IMR-90 (cell line): ENCODE measurements around the gene PIK3CB. TPM values are rescaled to one million over a fixed set of nuclear protein-coding genes. Genes with fewer than 3 reads are reported as not detected.

ENCODE experiments used
- ATAC-seq: fragments of 200-7000 bp; cut with Tn5 transposase; 2 replicates; pipeline ENCODE4 v1.9.1; 2020; ENCODE audit warnings: low read depth, mild to moderate bottlenecking, moderate library complexity
- BruUV-seq: library from RNA; stranded (reverse); fragments of 400-500 nt; replicated peaks from 2 replicates; lab custom pipeline; 2021; lab: Mats Ljungman, UMichigan
- CTCF ChIA-PET: fragments of 300-600 bp; formaldehyde crosslinking; extraction: SDS; loops from one replicate; lab custom pipeline; 2021; ENCODE audit warnings: antibody characterized with exemption; lab: Yijun Ruan, JAX
- POLR2A ChIA-PET: fragments of 300-600 bp; sonication (Branson Sonifier 250); formaldehyde crosslinking; loops from one replicate; lab custom pipeline; 2022; ENCODE audit warnings: antibody characterized with exemption; ENCODE audit not compliant: unreplicated experiment; lab: Charles Lee
- DNase-seq: peaks from one replicate; pipeline ENCODE4 v3.0.0; 2013
- H2AFZ ChIP-seq: replicated peaks from 2 replicates; pipeline ENCODE3; 2013; ENCODE audit warnings: low read length, mild to moderate bottlenecking; ENCODE audit not compliant: poor library complexity
- H2AK5ac ChIP-seq: 2 replicates; pipeline ENCODE4 v1.6.1; 2013; ENCODE audit warnings: low read depth, low read length, inconsistent platforms
- H2AK9ac ChIP-seq: replicated peaks from 2 replicates; pipeline ENCODE3; 2013; ENCODE audit warnings: mild to moderate bottlenecking, low read depth, low read length, moderate library complexity; ENCODE audit not compliant: poor library complexity
- H2BK120ac ChIP-seq: 2 replicates; pipeline ENCODE4 v1.6.1; 2013; ENCODE audit warnings: low read depth, low read length, inconsistent platforms
- H2BK15ac ChIP-seq: 3 replicates; pipeline ENCODE4 v1.6.1; 2013; ENCODE audit warnings: low read depth, low read length, inconsistent platforms
- H2BK20ac ChIP-seq: 2 replicates; pipeline ENCODE4 v1.6.1; 2013; ENCODE audit warnings: low read depth, mild to moderate bottlenecking, inconsistent platforms, low read length, moderate library complexity
- H2BK5ac ChIP-seq: 2 replicates; pipeline ENCODE4 v1.6.1; 2013; ENCODE audit warnings: mild to moderate bottlenecking, low read depth, low read length, inconsistent platforms; ENCODE audit not compliant: poor library complexity, severe bottlenecking
- H3K14ac ChIP-seq: replicated peaks from 2 replicates; pipeline ENCODE4 v1.6.1; 2013; ENCODE audit warnings: low read depth, low read length, inconsistent platforms
- H3K18ac ChIP-seq: 2 replicates; pipeline ENCODE4 v1.6.1; 2013; ENCODE audit warnings: low read depth, low read length, control low read depth
- H3K23ac ChIP-seq: 2 replicates; pipeline ENCODE4 v1.6.1; 2013; ENCODE audit warnings: low read depth, low read length, inconsistent platforms
- H3K27ac ChIP-seq: 2 replicates; pipeline ENCODE4 v1.5.1; 2013; ENCODE audit warnings: mild to moderate bottlenecking, control low read depth, low read length; ENCODE audit not compliant: insufficient read depth
- H3K27me3 ChIP-seq: 2 replicates; pipeline ENCODE4 v1.6.1; 2013; ENCODE audit warnings: low read length; ENCODE audit not compliant: control insufficient read depth, insufficient read depth
- H3K36me3 ChIP-seq: 2 replicates; pipeline ENCODE4 v1.6.1; 2013; ENCODE audit warnings: low read length, mixed read lengths; ENCODE audit not compliant: control insufficient read depth, insufficient read depth
- H3K4ac ChIP-seq: 2 replicates; pipeline ENCODE4 v1.6.1; 2013; ENCODE audit warnings: low read depth, low read length, inconsistent platforms
- H3K4me1 ChIP-seq: 2 replicates; pipeline ENCODE4 v1.6.1; 2013; ENCODE audit warnings: low read length, mixed read lengths; ENCODE audit not compliant: control insufficient read depth, insufficient read depth
- H3K4me2 ChIP-seq: 2 replicates; pipeline ENCODE4 v1.6.1; 2013; ENCODE audit warnings: low read depth, mild to moderate bottlenecking, control low read depth, low read length, moderate library complexity
- H3K4me3 ChIP-seq: 2 replicates; pipeline ENCODE4 v1.5.1; 2013; ENCODE audit warnings: low read depth, mild to moderate bottlenecking, control low read depth, low read length, moderate library complexity; ENCODE audit not compliant: insufficient read depth
- H3K56ac ChIP-seq: 2 replicates; pipeline ENCODE4 v1.6.1; 2013; ENCODE audit warnings: low read length, inconsistent platforms; ENCODE audit not compliant: insufficient read depth; ENCODE audit errors: extremely low read depth
- H3K79me1 ChIP-seq, 2 experiments: 2 replicates each; pipeline ENCODE4 v1.6.1; 2013; ENCODE audit warnings: low read length in 2 of 2, inconsistent platforms in 1 of 2, low read depth in 1 of 2
- H3K9ac ChIP-seq: 2 replicates; pipeline ENCODE4 v1.6.1; 2013; ENCODE audit warnings: low read depth, low read length, control low read depth
- H3K9me1 ChIP-seq: 2 replicates; pipeline ENCODE4 v1.6.1; 2013; ENCODE audit warnings: low read length, inconsistent platforms; ENCODE audit not compliant: insufficient read depth
- H3K9me3 ChIP-seq: 2 replicates; pipeline ENCODE4 v1.6.1; 2013; ENCODE audit warnings: low read length; ENCODE audit not compliant: control insufficient read depth, insufficient read depth
- H4K20me1 ChIP-seq: 2 replicates; pipeline ENCODE4 v1.6.1; 2013; ENCODE audit warnings: low read length, inconsistent platforms; ENCODE audit not compliant: insufficient read depth
- H4K5ac ChIP-seq: 2 replicates; pipeline ENCODE4 v1.6.1; 2013; ENCODE audit warnings: mild to moderate bottlenecking, low read depth, low read length, control low read depth
- H4K8ac ChIP-seq, 2 experiments: 2 replicates each; pipeline ENCODE4 v1.6.1; 2013; ENCODE audit warnings: low read depth in 2 of 2, low read length in 2 of 2, control low read depth in 1 of 2, inconsistent platforms in 1 of 2
- H4K91ac ChIP-seq: 2 replicates; pipeline ENCODE4 v1.6.1; 2013; ENCODE audit warnings: low read depth, low read length, inconsistent platforms; ENCODE audit not compliant: insufficient read depth
- FOS ChIP-seq: fragments of 150-350 bp; IDR thresholded peaks from 2 replicates; pipeline ENCODE4 v1.6.1; 2016; ENCODE audit warnings: low read depth, low read length
- MAZ ChIP-seq: IDR thresholded peaks from 2 replicates; pipeline ENCODE4 v1.6.1; 2012; ENCODE audit warnings: low read depth, mild to moderate bottlenecking, low read length, improper control_type of control experiment, moderate library complexity, borderline replicate concordance
- WGBS, 2 experiments: methylation state at CpG; one replicate each; pipeline versions ENCODE4 v1.1.5 to v1.1.7; 2013; ENCODE audit warnings: missing lambda C conversion rate in 2 of 2; ENCODE audit not compliant: insufficient read length in 1 of 2; ENCODE audit errors: extremely low coverage in 2 of 2; 5-methylcytosine and 5-hydroxymethylcytosine counted together
- dilution Hi-C: fragments of 300-500 bp; cut with HindIII; formaldehyde crosslinking; loops from one replicate; pipeline ENCODE4 v1.14.3; 2018; ENCODE audit warnings: low sequenced_read_pairs; ENCODE audit not compliant: unreplicated experiment
- in situ Hi-C: fragments of 300-500 bp; cut with MboI; formaldehyde crosslinking; loops from 3 replicates; pipeline ENCODE4 v1.14.3; 2019; ENCODE audit warnings: low sequenced_read_pairs, inconsistent platforms, mixed read lengths
- intact Hi-C: fragments of 100-400 bp; cut with micrococcal nuclease; formaldehyde crosslinking; loops from 2 replicates; pipeline ENCODE4 v1.10.0; 2022
- polyA plus RNA-seq, 3 experiments: library from polyadenylated mRNA; depleted of rRNA; stranded (reverse); fragments of >200 nt; gene quantifications; 2 replicates each; pipeline ENCODE4 v1.2.3, GENCODE V29; 2012; ENCODE audit warnings: low replicate concordance in 1 of 3
- total RNA-seq: library from RNA; depleted of rRNA; stranded (reverse); fragments of >200 nt; gene quantifications from 2 replicates; pipeline ENCODE4 v1.2.3, GENCODE V29; 2012

PIK3CB gene
- total and polyA plus RNA-seq, 2 of the 4 experiments (the other 2 are of a cell fraction): 6.3 to 6.8 TPM

GRCh38 chr3:138675393-138675792, 159.3 kb downstream of the PIK3CB start:
- WGBS, 2 experiments: no CpG with 5 or more reads among the region's 1 CpG
- Histone ChIP-seq H3K4me3 (no peak overlapping the region), H4K20me1 (no peaks in the 10 kb centered on the region), H2AK9ac (no peak overlapping the region), H3K9me1 (0 out of 2 replicates have a peak, but pooled peaks cover 2% of the 10 kb centered on the region), H2BK120ac (no peak overlapping the region), H3K14ac (no peak overlapping the region), H4K91ac (no peak overlapping the region), H2BK20ac (no peak overlapping the region), H2AFZ (no peak overlapping the region), H3K9me3 (peaks cover 4% of the 10 kb centered on the region), H3K18ac (no peak overlapping the region), H2BK15ac (no peak overlapping the region), H3K4ac (no peak overlapping the region), H3K36me3 (peaks cover 3% of the 10 kb centered on the region; the same call in 1 of the 2 replicates), H3K27me3 (no peaks in the 10 kb centered on the region), H3K27ac (no peak overlapping the region), H4K5ac (no peak overlapping the region), H2BK5ac (no peak overlapping the region), H3K79me1 (no peaks in the 10 kb centered on the region), H4K8ac (no peak overlapping the region), H2AK5ac (no peak overlapping the region), H3K9ac (no peak overlapping the region), H3K4me2 (no peak overlapping the region), H3K23ac (no peak overlapping the region), H3K4me1 (peaks cover 3% of the 10 kb centered on the region; the same call in 1 of the 2 replicates), H3K56ac (no peak overlapping the region)
- intact Hi-C loops (no loop called here), in situ Hi-C loops (loop anchor here (25.0 kb wide), 1 partner anchor 662 kb away; the partner anchor contains the start of gene MRPS22), dilution Hi-C loops (no loop called here)
- ATAC-seq: no peak
- ChIA-PET POLR2A (no interaction called here), CTCF (no interaction called here)
- DNase-seq: peak; percentile 40
- no TSS peak for BruUV-seq
- no peak for TF ChIP-seq MAZ
- peak; percentile 13; the same call in 1 of the 2 replicates for TF ChIP-seq FOS
